Activated CD4-positive, alpha-beta T cell treated with anti-CD3 and anti-CD28 coated beads, Interleukin-2, amount 50 U/mL, for 24 hours (primary cell): ENCODE measurements around the gene HOXD10.

Experiments
- DNase-seq, 2 donors: peaks; one replicate each; pipeline ENCODE4 v3.0.0-alpha.2; 2020; ENCODE audit warnings: low read depth in 1 of 2, low spot score in 1 of 2

The HOXD10 gene

GRCh38 chr2:176106581-176107539, 9.7 kb upstream of the HOXD10 start, which contains the start of gene HOXD11:
Gene HOXD11, plus strand, starts transcription at chr2:176107280. Its CDS starts 76 bp downstream, at chr2:176107356.
- DNase-seq = no peak

GRCh38 chr2:176107731-176108181, 8.8 kb upstream of the HOXD10 start:
- no peak for DNase-seq

- DNase-seq = no peak
Measured at GRCh38 chr2:176109192-176109901, 7.2 kb upstream of the HOXD10 start.

- no peak for DNase-seq
Measured at GRCh38 chr2:176109946-176110345, 6.6 kb upstream of the HOXD10 start.

- no peak for DNase-seq
Measured at GRCh38 chr2:176110415-176111308, 5.9 kb upstream of the HOXD10 start.

GRCh38 chr2:176111309-176111663, 5.3 kb upstream of the HOXD10 start:
- DNase-seq = no peak

- no peak for DNase-seq
Measured at GRCh38 chr2:176111846-176112374, 4.7 kb upstream of the HOXD10 start.

GRCh38 chr2:176112375-176113302, 3.9 kb upstream of the HOXD10 start:
- no peak for DNase-seq

- DNase-seq = no peak
Measured at GRCh38 chr2:176114120-176114929, 2.3 kb upstream of the HOXD10 start.

- no peak for DNase-seq
Measured at GRCh38 chr2:176114930-176115625, 1.5 kb upstream of the HOXD10 start.

- no peak for DNase-seq
Measured at GRCh38 chr2:176117162-176117822, 714 bp downstream of the HOXD10 start.

- no peak for DNase-seq
Measured at GRCh38 chr2:176117823-176118371, 1.3 kb downstream of the HOXD10 start.

- no peak for DNase-seq
Measured at GRCh38 chr2:176118601-176119339, 2.2 kb downstream of the HOXD10 start.

GRCh38 chr2:176120364-176121189, 4.0 kb downstream of the HOXD10 start:
- DNase-seq = no peak

- DNase-seq = no peak
Measured at GRCh38 chr2:176121190-176122051, 4.8 kb downstream of the HOXD10 start.
